Activated CD4-positive, alpha-beta T cell treated with anti-CD3 and anti-CD28 coated beads, Interleukin-2, amount 50 U/mL, for 16 hours (primary cell): ENCODE measurements around the gene IL18RAP.

Experiments used
- DNase-seq: peaks from one replicate; pipeline ENCODE4 v3.0.0-alpha.2; 2020

The IL18RAP gene, protein sequence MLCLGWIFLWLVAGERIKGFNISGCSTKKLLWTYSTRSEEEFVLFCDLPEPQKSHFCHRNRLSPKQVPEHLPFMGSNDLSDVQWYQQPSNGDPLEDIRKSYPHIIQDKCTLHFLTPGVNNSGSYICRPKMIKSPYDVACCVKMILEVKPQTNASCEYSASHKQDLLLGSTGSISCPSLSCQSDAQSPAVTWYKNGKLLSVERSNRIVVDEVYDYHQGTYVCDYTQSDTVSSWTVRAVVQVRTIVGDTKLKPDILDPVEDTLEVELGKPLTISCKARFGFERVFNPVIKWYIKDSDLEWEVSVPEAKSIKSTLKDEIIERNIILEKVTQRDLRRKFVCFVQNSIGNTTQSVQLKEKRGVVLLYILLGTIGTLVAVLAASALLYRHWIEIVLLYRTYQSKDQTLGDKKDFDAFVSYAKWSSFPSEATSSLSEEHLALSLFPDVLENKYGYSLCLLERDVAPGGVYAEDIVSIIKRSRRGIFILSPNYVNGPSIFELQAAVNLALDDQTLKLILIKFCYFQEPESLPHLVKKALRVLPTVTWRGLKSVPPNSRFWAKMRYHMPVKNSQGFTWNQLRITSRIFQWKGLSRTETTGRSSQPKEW

DNA sequence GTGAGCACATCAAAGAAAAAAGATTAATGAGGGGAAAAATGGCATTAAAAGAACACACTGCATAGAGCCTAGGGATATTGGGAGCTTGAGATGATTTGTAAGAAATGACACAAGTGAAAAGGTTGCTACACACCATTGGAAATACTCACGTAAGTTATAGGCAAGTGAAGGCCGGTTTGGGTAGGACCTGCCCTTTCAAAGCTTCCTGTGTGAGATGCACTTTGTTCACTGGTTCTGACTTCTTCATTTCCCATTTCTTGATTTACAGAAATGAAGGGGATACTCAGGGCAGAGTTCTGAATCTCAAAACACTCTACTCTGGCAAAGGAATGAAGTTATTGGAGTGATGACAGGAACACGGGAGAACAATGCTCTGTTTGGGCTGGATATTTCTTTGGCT, at the start of gene IL18RAP:
Gene IL18RAP (plus strand): TSS at position 251 of the 400 bp plus-strand sequence. CDS start 118 bp downstream, at position 369.
- peak; percentile 37 for DNase-seq

DNA sequence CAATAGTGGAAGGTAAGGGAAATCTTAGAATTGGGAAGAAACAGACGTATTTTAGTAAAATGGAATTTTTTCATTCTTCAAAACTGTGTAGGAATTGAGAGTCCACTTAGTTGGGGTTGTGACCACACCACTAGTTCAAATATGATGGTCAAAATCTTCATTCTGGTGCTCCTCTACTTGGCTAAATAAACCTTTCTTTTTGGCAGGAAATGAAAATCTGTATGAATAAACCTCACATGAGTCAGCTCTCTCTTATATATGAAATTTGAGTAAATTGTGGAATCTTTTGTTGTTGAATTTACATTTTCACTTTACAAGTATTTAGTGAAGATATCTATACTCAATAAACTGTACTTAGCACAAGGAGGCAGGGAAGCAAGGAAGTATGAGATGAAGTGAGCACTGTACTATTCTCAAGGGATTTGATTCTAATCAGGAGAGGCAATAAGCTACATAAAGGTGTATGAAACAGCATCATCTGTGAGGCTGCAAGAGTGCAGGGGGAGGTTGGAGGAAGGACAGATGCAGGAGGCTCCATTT, 46.8 kb upstream of the IL18RAP start:
- DNase-seq = no peak

DNA sequence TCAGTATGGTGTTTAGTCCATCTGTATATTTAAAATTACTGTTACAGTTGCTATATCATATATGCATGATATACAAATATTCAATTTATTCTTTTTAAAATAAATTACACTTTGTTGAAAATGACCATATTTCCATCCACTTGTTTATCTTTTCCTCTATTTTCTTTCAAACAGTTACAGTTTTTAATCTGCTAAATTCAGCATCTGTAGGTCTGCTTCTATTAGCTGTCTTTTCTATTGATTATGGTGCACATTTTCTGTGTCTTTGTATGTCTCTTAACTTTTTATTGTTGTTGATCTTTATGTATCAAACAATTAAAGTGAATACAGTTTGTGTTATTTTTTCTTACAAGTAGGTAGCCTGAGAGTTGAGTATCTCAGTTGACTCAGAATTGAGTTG, 39.2 kb upstream of the IL18RAP start:
- DNase-seq = no peak

DNA sequence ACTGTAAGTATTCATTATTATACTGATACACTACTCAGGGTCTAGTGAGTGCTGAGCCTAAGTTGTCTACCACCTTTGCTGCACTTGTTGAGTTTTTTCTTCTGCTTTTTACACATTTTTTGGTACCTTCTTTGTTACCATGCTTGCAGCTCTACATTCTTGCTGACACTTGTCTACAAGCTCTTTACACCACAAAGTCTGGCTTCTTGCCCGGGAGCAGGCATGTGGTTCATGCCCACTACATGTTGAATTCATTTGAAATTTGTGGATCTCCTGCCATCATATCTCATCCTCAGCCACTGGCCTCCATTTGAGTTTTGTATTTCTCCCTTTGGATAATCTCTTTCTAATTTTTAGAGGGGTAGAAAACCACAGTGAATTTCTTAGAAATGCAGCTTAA, 37.4 kb upstream of the IL18RAP start:
- no peak for DNase-seq

DNA sequence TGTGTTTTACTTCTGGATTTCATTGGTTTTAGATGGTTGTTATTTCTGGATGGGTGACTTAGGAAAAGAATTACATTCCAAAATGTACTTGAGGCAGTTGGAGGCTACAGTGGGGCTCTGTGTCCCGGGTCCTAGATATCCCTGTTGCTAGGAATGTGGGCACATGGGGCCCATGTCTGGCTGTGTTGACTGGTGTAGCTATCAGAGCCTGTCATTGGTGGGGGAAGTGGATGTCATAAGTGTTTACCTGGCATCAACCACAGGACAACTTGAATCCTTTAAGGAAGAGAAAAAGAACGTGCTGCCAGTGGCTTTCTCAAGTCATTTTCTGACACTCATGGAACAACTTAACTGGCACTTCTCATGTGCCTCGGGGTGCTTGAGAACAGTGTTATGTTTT, 37.0 kb upstream of the IL18RAP start:
- DNase-seq = no peak

DNA sequence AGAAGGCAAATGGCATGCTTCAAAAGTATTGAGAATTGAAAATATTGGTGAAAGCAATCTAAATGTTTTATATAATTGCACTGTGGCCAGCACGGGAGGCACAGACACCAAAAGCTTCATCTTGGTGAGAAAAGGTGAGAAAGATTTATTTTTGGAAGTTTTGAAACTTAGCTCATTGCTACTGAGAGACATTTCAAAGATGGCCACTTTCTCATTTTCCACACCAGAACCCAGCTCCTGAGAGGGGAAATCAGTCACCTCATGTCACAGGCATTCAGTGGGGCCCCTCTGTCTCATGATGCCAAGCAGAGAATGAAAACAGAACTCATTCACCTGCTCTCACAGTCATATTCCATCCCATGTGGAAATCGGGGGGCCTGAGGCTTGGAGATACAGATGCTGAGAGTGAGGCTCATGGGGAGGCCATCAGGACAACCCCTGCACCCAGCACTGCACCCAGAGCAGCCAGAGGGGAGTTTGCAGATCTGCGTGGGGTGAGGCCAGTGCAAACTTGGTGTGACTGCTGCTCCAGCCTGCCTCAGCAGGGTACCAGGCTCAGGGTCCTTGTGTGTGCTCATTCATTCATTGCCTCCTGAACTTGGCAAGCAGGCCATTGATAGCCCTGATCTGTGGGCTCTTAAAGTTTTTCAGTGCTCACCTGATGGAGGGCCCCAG, 36.0 kb upstream of the IL18RAP start:
- no peak for DNase-seq

DNA sequence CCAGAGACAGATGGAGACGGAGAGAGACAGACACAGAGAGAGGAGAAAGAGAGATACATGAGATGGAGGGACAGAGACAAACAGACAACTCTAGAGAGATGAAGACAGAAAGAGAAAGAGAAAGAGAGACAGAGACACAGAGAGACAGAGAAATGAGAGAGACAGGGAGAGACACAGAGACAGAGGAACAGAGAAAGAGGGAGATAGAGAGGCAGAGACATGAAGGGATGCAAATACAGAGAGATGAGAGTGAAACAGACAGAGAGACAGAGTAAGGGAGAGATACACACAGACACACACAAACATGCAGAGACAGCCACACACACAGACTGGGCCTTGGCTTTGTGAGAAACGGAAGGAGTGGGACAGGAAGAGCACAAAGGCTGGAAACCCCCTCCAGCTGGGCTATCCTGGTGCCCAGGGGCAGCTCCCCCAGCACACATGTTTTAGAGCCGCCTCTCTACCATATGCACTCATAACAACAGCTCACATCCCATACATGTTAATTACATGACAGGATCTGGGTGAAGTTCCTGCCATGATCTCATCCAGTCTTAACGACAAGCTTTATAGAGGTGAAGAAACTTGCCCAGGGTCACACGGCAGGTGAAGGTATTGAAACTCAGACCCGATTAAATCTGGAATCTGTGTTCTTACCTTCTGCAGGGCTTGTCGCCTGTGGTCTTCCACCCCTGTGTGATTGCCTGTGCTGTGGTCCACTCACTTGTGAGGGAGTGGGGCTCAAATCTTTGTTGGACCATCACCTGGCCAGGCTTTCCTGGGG, 35.0 kb upstream of the IL18RAP start:
- DNase-seq = no peak

DNA sequence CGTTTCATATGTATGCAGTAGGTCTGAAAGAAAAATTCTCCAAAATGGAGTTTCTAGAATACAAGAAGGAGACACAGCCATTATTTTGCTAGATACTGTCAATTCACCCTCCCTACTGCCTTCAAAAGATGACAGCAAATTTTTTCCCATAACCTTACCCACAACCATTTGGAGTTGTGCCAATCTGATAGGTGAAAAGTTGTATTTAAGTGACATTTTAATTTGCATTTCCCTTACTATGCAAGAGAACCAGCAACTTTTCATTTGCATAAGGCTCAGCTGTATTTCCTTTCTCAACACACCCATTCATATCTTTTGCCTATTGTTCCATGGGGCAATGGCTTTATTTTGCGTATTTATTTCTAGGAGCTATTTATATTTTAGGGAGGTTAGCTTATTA, 31.4 kb upstream of the IL18RAP start:
- no peak for DNase-seq

DNA sequence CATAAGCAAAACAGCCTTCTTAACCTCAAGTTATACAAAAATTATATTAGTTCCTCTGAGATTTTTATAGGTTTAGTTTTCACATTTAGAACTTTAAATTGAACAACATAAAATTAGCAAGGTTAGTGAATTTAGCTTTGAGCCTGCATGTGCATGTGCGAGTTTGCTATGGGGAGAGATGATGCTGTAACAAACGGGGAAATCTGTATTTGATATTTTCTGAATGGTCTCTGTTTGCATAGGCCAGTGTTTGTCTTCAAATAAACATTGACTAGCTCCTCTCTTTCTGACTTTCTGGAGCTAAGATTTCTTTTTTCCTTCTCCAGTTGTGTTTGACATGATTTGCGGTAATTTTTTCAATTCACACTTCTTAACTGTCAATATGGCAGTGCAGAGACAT, 30.9 kb upstream of the IL18RAP start:
- DNase-seq = no peak

DNA sequence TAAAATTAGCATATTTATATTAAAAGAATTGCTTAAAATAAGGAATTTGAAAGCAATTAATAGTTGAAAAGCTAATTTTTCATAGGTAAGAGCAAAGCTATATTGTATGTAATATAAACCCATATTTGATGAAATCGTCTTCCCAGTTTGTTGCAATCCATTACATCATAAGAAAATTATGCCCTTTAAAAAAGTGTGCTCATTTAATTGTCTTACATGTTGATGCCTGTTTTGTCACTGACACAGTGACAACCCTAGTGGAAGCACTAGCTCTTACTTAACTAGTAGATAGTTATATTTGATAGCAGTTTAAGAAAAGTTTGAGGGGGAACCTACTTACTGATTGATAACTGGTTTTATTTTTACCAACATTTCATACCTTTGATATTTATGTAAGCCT, 30.0 kb upstream of the IL18RAP start:
- no peak for DNase-seq

DNA sequence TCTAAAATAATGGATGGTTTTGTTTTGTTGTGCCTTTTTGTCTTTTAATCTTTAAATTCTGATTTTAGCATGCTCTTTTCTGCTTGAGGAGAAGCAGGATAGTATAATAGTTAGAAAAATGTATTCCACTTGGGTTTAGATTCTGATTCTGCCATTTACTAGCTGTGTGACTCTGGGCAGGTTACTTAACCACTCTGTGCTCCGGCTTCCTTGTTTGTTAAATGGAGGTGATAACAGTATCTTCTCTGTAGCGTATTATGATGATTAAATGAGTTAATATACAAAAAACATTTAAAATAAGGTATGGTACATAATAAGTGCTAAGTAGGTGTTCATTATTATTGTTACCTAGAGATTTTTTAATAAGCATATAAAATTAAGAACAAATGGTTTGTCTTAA, 26.9 kb upstream of the IL18RAP start:
- no peak for DNase-seq

DNA sequence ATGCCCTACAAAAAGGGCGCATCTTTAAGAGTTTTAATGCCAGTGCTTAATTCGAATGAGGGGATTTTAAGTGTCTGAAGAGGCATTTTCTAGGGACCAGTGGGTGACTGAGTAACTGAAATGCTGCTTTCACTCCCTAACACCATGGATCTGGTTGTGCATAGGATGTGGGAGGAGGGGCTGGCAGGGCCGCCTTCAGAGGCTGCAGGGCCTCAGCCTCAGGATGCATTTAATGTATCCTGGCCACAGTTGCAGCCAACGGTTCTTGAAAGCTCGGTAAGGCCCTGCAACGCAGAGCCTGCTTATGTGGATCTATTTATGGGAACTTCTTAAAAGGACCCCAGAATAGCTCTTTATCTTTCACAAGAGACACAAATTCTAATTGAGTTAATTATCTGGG, 25.8 kb upstream of the IL18RAP start:
- no peak for DNase-seq

DNA sequence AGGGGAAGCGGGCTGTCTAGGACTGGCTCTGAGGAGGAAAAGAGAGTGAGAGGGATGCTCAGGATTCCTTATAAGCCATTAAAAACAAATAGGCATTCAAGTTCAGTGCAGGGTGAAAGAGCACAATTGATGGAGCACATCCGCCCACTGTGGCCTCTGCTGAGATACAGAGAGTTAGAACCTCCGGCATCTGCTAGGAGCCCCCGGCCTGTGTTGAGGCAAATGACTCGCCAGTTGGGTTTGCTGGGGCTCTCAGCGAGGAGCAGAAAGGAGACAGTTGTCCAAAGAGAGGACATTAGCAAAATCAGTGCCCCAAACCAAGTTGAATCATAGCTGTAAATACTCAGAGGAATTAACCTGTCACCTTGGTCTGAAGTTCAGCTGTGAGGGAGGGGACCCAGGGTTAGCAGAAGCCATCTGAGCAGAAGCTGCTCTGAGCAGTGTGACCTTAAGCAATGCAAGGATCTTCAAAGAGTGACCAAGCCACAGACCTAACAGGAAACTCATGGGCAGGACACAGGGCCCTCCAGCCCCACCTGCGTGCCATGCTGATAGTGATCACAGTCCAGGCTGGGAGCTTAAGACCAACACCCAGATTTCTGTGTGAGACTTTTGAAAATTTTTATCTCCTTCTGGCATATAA, 23.3 kb upstream of the IL18RAP start:
- DNase-seq = no peak

DNA sequence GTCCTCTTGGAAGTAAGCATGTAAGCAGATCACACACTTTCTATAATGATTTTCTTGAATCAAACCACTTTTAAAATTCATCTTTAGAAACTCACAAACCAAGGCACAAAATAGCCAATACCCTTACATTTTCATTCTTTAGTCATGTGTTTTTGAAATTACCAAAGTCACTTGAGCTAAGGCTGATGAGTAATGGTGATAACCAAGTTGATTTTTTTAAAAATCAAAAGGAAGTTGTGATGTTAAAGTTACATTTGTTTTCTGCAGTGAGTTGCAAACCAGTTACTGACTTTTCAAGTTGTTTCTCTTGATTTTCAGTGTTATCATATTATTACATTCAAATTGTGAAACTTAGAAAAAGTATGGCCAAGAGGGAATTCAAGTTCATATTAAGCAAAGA, 21.5 kb upstream of the IL18RAP start:
- no peak for DNase-seq

DNA sequence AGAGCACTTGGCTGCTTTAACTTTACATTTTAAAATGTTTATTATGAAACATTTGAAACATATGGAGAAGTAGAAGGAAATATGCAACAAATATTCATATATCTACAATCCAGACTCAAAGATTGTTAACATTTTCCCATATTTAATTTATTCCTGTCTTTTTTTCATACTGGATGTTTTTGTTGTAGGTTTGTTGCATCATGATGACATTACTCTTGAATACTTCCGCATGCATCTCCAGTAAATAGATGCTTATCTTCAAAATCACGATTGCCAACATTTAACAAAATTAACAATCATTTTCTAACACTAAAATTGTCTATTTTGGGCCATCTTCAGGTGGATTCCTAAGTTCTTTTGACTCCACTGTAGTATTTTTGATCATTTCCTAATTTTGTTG, 21.1 kb upstream of the IL18RAP start:
- no peak for DNase-seq

DNA sequence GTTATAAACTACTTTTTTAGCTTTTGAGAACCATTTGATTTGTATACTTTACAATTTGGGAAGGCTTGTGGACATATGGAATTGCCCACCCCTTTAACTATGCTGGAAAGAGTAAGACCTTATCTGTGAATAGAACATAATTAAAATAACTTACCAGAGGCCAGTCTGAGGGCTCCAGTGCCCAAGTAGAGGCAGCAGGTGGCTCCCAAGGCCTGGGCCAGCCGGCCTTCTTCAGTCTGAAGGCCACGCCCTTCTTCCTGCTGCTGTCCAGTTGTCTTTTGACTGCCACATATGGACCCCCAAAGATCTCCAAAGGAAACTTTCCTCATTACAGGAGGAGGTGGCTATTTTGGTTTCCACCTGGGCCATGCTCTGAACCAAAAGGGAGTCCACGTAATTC, 12.0 kb upstream of the IL18RAP start:
- no peak for DNase-seq

DNA sequence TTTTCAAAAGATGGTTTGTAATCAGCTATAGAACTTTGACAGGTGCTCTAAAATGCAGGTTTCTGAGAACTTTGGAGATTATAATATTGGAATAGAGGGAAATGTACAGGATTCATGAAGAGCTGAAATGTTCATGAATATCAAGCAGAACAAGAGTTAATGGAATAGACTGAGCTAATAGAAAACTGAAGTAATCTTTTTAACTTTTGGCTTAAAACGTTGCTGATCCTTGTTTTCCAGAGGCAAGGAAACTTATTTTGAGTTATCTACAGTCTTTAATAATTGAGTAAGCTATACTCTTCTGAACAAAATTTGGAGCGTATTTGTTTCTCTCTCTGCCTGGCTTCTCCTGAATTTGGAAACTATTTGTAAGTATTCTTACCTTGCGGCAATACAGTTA, 10.8 kb upstream of the IL18RAP start:
- DNase-seq = no peak

DNA sequence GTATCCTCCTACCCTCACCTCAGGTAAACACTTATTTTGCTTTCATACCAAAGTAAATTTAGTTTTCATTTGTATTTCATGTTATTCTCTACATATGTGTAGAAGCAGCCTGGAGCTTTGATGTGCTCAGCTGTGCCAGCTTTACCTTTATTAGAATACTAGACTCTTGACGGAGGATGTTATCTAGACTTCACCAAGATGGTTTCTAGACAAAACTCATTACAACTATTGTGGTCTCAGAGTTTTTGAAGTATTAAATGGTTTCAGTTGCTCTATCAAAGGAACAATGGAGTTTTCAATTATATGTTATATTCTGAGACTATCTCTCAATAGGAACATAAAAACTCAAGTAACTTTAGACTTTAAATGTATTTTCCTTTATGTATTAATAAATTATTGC, 5.0 kb upstream of the IL18RAP start:
- DNase-seq = peak; percentile 52

DNA sequence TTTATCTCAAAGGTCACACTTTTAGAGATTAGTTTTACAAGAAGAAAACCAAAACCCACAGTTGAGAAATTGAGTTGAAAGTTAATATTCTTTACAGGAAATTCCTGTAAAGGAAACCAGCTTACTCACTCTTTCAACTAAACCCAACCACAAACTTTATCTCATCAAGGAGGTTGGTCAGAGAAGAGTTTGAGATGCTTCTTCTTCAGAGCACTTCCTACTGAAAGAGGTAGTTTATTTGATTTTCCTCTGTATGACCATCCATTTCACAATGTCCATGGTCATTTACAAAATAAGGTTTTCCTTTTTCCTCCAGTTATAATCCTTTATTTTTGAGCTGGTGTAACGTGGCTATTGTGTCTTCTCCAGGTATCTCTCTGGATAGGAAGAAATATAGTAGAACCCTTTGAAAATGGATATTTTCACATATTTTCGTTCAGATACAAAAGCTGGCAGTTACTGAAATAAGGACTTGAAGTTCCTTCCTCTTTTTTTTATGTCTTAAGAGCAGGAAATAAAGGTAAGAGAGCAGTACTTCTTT, 4.5 kb upstream of the IL18RAP start:
- peak; percentile 87 for DNase-seq

DNA sequence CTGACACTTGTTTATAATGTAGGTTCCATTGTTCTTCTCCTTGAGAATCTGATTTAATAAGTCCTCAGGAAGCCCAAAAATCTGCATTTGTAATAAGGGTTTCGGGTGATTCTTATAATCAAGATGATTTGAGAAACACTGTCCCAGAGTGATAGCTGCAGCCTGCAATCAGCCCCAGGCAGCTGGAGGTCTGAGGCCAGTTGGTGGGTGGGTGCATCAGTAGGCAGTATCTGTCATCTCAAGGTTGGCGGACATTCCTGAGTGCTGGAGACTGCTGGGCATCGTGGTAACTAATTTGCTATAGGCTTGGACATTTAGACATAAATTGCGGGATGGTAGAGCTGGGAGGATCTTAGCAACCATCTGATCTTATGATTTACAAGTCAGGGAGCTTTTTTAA, 2.7 kb upstream of the IL18RAP start:
- DNase-seq = no peak

DNA sequence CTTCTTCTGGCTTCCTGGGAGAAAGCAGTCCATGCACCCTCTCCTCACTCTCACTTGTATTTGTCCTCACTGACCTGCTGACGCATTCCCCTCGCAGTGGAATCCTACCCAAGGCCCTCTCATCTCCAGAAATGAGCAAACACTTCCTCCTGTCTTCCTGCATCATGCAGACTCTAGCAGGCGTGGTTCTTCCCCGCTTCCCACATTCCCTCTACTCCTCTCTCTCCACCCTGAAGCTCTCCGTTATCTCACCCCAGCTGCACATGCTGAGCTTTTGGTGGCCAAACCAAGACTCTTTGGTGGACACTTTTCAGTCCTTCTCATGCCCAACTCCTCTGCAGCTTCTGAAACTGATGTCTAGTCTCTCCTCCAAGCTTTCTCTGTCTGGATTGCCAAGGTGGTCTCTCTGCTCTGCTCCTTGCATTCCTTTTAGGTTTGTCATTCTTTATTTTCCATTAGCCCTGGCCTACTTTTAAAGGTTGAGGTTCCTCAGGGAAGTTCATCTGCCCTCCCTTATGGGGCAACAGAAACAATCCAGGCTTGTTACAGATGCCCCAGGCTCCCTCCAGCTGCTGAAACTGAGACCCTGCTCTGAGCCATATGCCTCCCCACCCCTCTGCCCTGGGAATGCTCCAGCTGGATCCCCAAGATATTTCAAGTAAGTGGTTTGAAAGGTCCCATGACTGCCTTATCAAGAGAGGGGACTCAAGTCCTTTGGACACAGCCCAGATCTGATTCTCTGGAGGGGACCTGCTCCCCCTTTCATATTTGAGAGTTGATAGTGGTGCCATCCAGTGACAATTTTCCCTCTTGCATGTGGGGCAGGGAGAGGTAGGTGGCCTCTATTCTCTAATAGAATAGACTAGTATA, 835 bp upstream of the IL18RAP start:
- DNase-seq = peak; percentile 57
